ENCODE data around the gene PARD3B.

PARD3B gene

DNA sequence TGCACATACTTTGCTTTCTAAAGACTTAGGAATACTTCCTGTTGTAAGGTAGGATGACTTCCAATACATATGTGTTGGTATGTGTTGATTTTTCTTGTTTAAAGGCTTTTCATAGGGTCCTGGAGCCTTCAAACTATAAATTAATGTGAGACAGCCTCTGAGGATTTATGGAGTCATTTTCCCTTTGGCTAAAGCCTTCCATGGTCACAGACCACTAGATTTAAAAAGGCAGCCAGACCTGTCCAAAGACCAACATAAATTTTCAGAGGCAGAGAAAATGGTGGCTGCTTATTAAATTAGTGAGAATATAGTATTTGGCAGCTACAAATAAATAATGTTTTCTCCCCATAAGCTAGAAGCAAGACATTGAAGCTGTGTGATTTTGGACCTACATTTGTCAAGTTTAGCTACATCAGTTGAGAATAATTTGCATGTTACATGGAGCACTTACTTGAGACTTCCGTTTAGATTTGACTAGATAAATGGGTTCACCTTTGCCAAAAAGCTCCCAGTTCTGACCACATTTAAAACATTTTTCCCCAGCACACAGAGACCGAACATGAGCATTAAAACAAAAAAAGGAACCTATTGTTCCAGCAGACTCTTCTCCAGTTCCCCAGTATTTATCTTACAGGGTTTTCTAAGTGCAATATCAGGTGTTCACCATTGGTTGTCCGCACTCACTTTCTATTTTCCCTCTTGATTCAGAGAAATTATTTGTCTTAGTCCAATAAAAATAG lies 402.9 kb downstream of the PARD3B start:
- no peaks in the 10 kb centered on the region for H4K20me1 ChIP-seq (ENCODE audit: control insufficient read depth, insufficient read depth, low read depth, low read length)
- no peaks in the 10 kb centered on the region for H3K27me3 ChIP-seq (ENCODE audit: control insufficient read depth, low read length)
- no peaks in the 10 kb centered on the region for H3K4me1 ChIP-seq (ENCODE audit: control insufficient read depth, low read length)
- no peak overlapping the region for H3K27ac ChIP-seq (ENCODE audit: low read depth, low read length)
- no peak overlapping the region for H3K4me3 ChIP-seq (ENCODE audit: low read length)
- peaks cover 5% of the 10 kb centered on the region; the same call in 1 of the 2 replicates for H3K9me3 ChIP-seq (ENCODE audit: control insufficient read depth, insufficient read depth, low read length)
- H3K36me3 ChIP-seq (ENCODE audit: control insufficient read depth, low read length), result no peaks in the 10 kb centered on the region
- H3K79me2 ChIP-seq (ENCODE audit: control insufficient read depth, low read length), result no peaks in the 10 kb centered on the region
- H3K9me2 ChIP-seq (replicated peaks; ENCODE audit: control insufficient read depth, low read length), result no peaks in the 10 kb centered on the region
- no peak for TF ChIP-seq EZH2phosphoT487 (IDR thresholded peaks at IDR 0.05; ENCODE audit: borderline replicate concordance, low read length)
- TF ChIP-seq, protein P1, sequence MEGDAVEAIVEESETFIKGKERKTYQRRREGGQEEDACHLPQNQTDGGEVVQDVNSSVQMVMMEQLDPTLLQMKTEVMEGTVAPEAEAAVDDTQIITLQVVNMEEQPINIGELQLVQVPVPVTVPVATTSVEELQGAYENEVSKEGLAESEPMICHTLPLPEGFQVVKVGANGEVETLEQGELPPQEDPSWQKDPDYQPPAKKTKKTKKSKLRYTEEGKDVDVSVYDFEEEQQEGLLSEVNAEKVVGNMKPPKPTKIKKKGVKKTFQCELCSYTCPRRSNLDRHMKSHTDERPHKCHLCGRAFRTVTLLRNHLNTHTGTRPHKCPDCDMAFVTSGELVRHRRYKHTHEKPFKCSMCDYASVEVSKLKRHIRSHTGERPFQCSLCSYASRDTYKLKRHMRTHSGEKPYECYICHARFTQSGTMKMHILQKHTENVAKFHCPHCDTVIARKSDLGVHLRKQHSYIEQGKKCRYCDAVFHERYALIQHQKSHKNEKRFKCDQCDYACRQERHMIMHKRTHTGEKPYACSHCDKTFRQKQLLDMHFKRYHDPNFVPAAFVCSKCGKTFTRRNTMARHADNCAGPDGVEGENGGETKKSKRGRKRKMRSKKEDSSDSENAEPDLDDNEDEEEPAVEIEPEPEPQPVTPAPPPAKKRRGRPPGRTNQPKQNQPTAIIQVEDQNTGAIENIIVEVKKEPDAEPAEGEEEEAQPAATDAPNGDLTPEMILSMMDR (IDR thresholded peaks at IDR 0.05; ENCODE audit: low read depth, low read length, poor library complexity, severe bottlenecking), result no peak
- H3F3A ChIP-seq (ENCODE audit: control insufficient read depth, insufficient read depth), result no peaks in the 10 kb centered on the region
- H3K4me2 ChIP-seq (ENCODE audit: low read length), result no peak overlapping the region

DNA sequence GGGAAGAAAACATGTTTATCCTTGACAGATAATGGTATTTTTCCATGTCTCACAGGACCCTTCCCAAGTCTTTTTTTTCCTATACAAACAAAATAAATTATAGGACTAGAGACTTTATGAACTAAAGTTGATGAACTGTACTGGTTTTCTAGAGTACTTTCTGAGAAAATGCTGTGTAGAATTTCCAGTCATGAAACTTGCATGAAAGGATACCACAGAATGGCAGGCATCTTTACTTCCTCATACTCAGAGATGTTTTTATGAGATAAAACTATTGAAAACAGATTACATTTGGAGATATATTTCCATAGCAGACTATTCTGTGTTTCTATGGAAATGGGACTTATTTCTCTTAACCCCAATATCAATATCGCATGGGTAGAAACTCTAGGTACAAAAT lies 403.5 kb downstream of the PARD3B start:
- no peaks in the 10 kb centered on the region for H4K20me1 ChIP-seq (ENCODE audit: control insufficient read depth, insufficient read depth, low read depth, low read length)
- no peaks in the 10 kb centered on the region for H3K79me2 ChIP-seq (ENCODE audit: control insufficient read depth, low read length)
- no peak overlapping the region for H3K4me2 ChIP-seq (ENCODE audit: low read length)
- H3F3A ChIP-seq (ENCODE audit: control insufficient read depth, insufficient read depth), result no peaks in the 10 kb centered on the region
- no peaks in the 10 kb centered on the region for H3K36me3 ChIP-seq (ENCODE audit: control insufficient read depth, low read length)
- no peak overlapping the region for H3K4me3 ChIP-seq (ENCODE audit: low read length)
- H3K27ac ChIP-seq (ENCODE audit: low read depth, low read length), result no peak overlapping the region
- no peaks in the 10 kb centered on the region for H3K9me2 ChIP-seq (replicated peaks; ENCODE audit: control insufficient read depth, low read length)
- H3K4me1 ChIP-seq (ENCODE audit: control insufficient read depth, low read length), result no peaks in the 10 kb centered on the region
- no peaks in the 10 kb centered on the region for H3K27me3 ChIP-seq (ENCODE audit: control insufficient read depth, low read length)
- TF ChIP-seq, protein P1 (IDR thresholded peaks at IDR 0.05; ENCODE audit: low read depth, low read length, poor library complexity, severe bottlenecking), result no peak
- peaks cover 5% of the 10 kb centered on the region; the same call in 1 of the 2 replicates for H3K9me3 ChIP-seq (ENCODE audit: control insufficient read depth, insufficient read depth, low read length)

DNA sequence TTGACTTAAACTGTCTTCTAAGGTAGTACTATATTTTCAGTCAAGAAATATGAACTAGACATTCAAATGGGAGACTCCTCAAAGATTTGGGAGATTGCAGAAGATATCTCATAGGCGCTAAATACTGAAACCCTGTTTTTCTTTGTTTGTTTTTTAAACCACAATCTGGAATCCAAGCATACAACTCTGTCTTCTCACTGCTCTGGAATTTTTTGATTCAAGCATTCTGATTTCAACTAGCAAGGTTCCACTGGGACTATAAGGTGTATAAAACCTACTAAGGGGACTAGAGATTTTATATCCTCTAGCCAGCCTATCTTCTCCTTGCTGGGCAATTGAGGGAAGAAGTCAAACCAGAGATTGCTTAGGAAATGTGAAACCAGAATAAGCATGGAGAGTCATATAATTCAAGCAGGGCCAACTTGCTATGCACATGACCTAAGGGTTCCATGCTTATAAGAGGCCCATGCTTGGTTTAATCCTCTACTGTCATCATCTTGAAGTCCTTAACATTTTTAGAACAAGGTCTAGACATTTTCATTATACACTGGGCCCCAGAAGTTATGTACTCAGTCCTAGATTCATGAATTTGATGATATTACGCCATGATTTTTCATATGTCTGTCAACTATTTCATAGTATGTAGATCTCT lies 405.5 kb downstream of the PARD3B start:
- H3K79me2 ChIP-seq (ENCODE audit: control insufficient read depth, low read length), result no peaks in the 10 kb centered on the region
- H3K4me3 ChIP-seq (ENCODE audit: low read length), result no peak overlapping the region
- H3K9me2 ChIP-seq (replicated peaks; ENCODE audit: control insufficient read depth, low read length), result no peaks in the 10 kb centered on the region
- H3K27ac ChIP-seq (ENCODE audit: low read depth, low read length), result no peak overlapping the region
- no peaks in the 10 kb centered on the region for H3K36me3 ChIP-seq (ENCODE audit: control insufficient read depth, low read length)
- no peaks in the 10 kb centered on the region for H3K27me3 ChIP-seq (ENCODE audit: control insufficient read depth, low read length)
- H3F3A ChIP-seq (ENCODE audit: control insufficient read depth, insufficient read depth), result no peaks in the 10 kb centered on the region
- TF ChIP-seq EZH2phosphoT487 (IDR thresholded peaks at IDR 0.05; ENCODE audit: borderline replicate concordance, low read length), result no peak
- TF ChIP-seq, protein P1 (IDR thresholded peaks at IDR 0.05; ENCODE audit: low read depth, low read length, poor library complexity, severe bottlenecking), result no peak
- no peaks in the 10 kb centered on the region for H3K4me1 ChIP-seq (ENCODE audit: control insufficient read depth, low read length)
- H4K20me1 ChIP-seq (ENCODE audit: control insufficient read depth, insufficient read depth, low read depth, low read length), result no peaks in the 10 kb centered on the region
- H3K4me2 ChIP-seq (ENCODE audit: low read length), result no peak overlapping the region
- H3K9me3 ChIP-seq (ENCODE audit: control insufficient read depth, insufficient read depth, low read length), result no peaks in the 10 kb centered on the region
